GM12874 (cell line): ENCODE results near the gene SLC22A23.
A peak's percentile ranks its signal among the peaks of the same experiment; 100 is the strongest.

Experiments
- TF ChIP-seq, protein P1 (sequence below): IDR thresholded peaks from 2 replicates; pipeline ENCODE4 v1.5.1; 2011; ENCODE audit warnings: low read depth, mild to moderate bottlenecking, control low read depth, low read length, moderate library complexity; ENCODE audit not compliant: insufficient read depth

Gene SLC22A23

GRCh38 chr6:3228771-3229565 is 227.9 kb downstream of the SLC22A23 start:
- TF ChIP-seq, protein P1, sequence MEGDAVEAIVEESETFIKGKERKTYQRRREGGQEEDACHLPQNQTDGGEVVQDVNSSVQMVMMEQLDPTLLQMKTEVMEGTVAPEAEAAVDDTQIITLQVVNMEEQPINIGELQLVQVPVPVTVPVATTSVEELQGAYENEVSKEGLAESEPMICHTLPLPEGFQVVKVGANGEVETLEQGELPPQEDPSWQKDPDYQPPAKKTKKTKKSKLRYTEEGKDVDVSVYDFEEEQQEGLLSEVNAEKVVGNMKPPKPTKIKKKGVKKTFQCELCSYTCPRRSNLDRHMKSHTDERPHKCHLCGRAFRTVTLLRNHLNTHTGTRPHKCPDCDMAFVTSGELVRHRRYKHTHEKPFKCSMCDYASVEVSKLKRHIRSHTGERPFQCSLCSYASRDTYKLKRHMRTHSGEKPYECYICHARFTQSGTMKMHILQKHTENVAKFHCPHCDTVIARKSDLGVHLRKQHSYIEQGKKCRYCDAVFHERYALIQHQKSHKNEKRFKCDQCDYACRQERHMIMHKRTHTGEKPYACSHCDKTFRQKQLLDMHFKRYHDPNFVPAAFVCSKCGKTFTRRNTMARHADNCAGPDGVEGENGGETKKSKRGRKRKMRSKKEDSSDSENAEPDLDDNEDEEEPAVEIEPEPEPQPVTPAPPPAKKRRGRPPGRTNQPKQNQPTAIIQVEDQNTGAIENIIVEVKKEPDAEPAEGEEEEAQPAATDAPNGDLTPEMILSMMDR: no peak

GRCh38 chr6:3228046-3228671 is 228.7 kb downstream of the SLC22A23 start:
- TF ChIP-seq, protein P1: 0 out of 2 replicates have a peak, but pooled peaks have one; percentile 15

GRCh38 chr6:3227363-3228045 is 229.3 kb downstream of the SLC22A23 start, which contains the start of gene TUBB2B:
Gene TUBB2B, minus strand, starts transcription at chr6:3227653. Its CDS starts 110 bp downstream, at chr6:3227543.
- TF ChIP-seq, protein P1: no peak

DNA sequence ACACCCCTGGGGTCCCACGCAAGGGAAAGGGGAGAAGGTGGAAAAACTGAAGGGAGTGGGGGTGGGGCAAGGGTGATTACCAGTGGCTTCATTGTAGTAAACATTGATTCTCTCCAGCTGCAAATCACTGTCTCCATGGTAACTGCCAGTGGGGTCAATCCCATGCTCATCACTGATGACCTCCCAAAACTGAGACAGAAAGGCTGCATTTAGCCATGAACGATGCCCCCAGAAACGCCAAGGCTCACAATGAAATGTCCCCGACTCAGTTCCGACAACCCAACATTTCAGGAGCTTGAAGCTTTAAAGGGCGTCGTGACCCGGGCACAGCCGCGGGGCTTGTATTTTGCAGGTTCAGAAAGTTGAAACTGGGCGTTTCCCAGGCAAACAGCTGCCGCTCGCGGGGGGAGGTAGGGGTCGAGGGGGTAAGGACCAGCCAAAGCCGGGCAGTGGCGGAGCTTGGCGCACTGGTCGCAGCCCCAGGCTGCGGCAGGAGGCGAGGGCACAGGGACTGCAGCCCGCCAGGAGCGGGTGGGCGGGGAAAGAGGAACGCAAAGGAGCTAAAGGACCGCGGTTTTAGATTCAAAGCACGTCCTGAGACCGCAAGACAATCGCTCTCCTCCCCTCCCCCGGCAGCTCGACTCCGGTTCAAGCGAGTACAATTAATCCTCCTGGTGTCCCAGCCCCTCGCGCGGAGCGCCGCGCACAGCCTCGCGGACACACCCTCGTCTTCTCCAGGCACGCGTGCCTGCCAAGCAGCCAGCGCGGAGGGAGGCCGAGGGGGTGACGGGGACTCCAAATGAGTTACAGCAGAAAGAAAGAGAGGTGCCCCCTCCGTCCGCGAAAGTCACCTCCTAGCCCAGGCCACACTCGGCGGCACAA is 230.1 kb downstream of the SLC22A23 start:
- TF ChIP-seq, protein P1: no peak

GRCh38 chr6:3226042-3226441 is 230.8 kb downstream of the SLC22A23 start:
- TF ChIP-seq, protein P1: no peak

DNA sequence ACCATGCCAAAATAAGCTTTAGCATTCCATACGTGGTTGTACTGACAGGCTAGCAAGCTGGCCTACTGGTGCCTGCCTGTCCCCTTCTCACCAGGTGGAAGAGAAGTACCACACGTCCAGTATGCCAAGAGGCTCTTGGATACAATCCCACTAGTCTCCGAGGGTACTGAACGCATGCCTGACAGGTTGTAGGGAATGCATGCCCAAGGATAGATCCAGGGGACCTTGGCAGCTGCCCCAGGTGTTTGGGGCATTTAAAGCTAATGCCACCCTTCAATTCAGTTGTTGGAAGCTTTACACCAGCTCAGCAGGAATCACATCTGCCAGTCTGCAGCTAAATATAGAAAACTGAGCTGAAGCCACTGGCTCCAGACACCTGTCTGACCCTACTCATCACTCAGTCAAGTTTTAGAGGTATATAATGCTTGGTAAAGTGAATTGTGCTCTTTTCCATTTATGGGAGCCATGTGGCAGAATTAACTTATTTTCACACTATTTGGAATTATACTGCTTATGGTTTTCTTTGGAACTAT is 234.3 kb downstream of the SLC22A23 start:
- TF ChIP-seq, protein P1: no peak
